Measurements from ENCODE around the gene RILPL2.
"Not testable (repeated sequence)": the region's sequence is repeated elsewhere in the genome, so short reads cannot be mapped to it uniquely, and the experiment has no call there.

The RILPL2 gene

GRCh38 chr12:123407269-123407668, 29.2 kb downstream of the RILPL2 start:
- H3K27ac ChIP-seq (ENCODE audit: low read depth, low read length); H3K9ac ChIP-seq (ENCODE audit: low read depth in 1 of 2, low read length in 2 of 2); H3K4me1 ChIP-seq (ENCODE audit: control insufficient read depth in 1 of 2, insufficient read depth in 2 of 2, low read length in 2 of 2); H3K27me3 ChIP-seq (ENCODE audit: control insufficient read depth in 1 of 2, insufficient read depth in 2 of 2, low read length in 2 of 2); H3K9me3 ChIP-seq (ENCODE audit: control insufficient read depth in 1 of 2, low read length in 2 of 2); H3K4me3 ChIP-seq (ENCODE audit: low read depth in 1 of 2, low read length in 2 of 2): not testable (repeated sequence)
- H3K36me3 ChIP-seq (ENCODE audit: control insufficient read depth in 1 of 2, insufficient read depth in 2 of 2, low read length in 2 of 2), result peaks cover 22 to 56% of the 10 kb centered on the region in 2 donors

GRCh38 chr12:123404581-123404980, 31.9 kb downstream of the RILPL2 start:
- no peaks in the 10 kb centered on the region for H3K27me3 ChIP-seq (ENCODE audit: control insufficient read depth in 1 of 2, insufficient read depth in 2 of 2, low read length in 2 of 2)
- no peak overlapping the region for H3K27ac ChIP-seq (ENCODE audit: low read depth, low read length)
- H3K4me3 ChIP-seq (ENCODE audit: low read depth in 1 of 2, low read length in 2 of 2), result no peak overlapping the region
- peaks cover 25 to 56% of the 10 kb centered on the region in 2 donors for H3K36me3 ChIP-seq (ENCODE audit: control insufficient read depth in 1 of 2, insufficient read depth in 2 of 2, low read length in 2 of 2)
- no peaks in the 10 kb centered on the region for H3K9me3 ChIP-seq (ENCODE audit: control insufficient read depth in 1 of 2, low read length in 2 of 2)
- no peak overlapping the region for H3K9ac ChIP-seq (ENCODE audit: low read depth in 1 of 2, low read length in 2 of 2)
- peaks cover 0 to 2% of the 10 kb centered on the region in 2 donors for H3K4me1 ChIP-seq (ENCODE audit: control insufficient read depth in 1 of 2, insufficient read depth in 2 of 2, low read length in 2 of 2)

GRCh38 chr12:123401753-123402683, 34.5 kb downstream of the RILPL2 start:
- H3K4me3 ChIP-seq (ENCODE audit: low read depth in 1 of 2, low read length in 2 of 2), result no peak overlapping the region
- H3K9ac ChIP-seq (ENCODE audit: low read depth in 1 of 2, low read length in 2 of 2), result no peak overlapping the region
- H3K36me3 ChIP-seq (ENCODE audit: control insufficient read depth in 1 of 2, insufficient read depth in 2 of 2, low read length in 2 of 2), result peaks cover 29 to 64% of the 10 kb centered on the region in 2 donors
- H3K4me1 ChIP-seq (ENCODE audit: control insufficient read depth in 1 of 2, insufficient read depth in 2 of 2, low read length in 2 of 2), result peaks cover 0 to 2% of the 10 kb centered on the region in 2 donors
- H3K9me3 ChIP-seq (ENCODE audit: control insufficient read depth in 1 of 2, low read length in 2 of 2), result no peaks in the 10 kb centered on the region
- H3K27me3 ChIP-seq (ENCODE audit: control insufficient read depth in 1 of 2, insufficient read depth in 2 of 2, low read length in 2 of 2), result no peaks in the 10 kb centered on the region
- no peak overlapping the region for H3K27ac ChIP-seq (ENCODE audit: low read depth, low read length)

- Histone ChIP-seq H3K4me1 (ENCODE audit: control insufficient read depth in 1 of 2, insufficient read depth in 2 of 2, low read length in 2 of 2) (peaks cover 0 to 2% of the 10 kb centered on the region in 2 donors), H3K9ac (ENCODE audit: low read depth in 1 of 2, low read length in 2 of 2) (no peak overlapping the region), H3K4me3 (ENCODE audit: low read depth in 1 of 2, low read length in 2 of 2) (no peak overlapping the region), H3K36me3 (ENCODE audit: control insufficient read depth in 1 of 2, insufficient read depth in 2 of 2, low read length in 2 of 2) (peaks cover 46 to 64% of the 10 kb centered on the region in 2 donors), H3K9me3 (ENCODE audit: control insufficient read depth in 1 of 2, low read length in 2 of 2) (no peaks in the 10 kb centered on the region), H3K27me3 (ENCODE audit: control insufficient read depth in 1 of 2, insufficient read depth in 2 of 2, low read length in 2 of 2) (no peaks in the 10 kb centered on the region), H3K27ac (ENCODE audit: low read depth, low read length) (no peak overlapping the region)
These were observed 37.2 kb downstream of the RILPL2 start for GRCh38 chr12:123399255-123399617.

- Histone ChIP-seq H3K4me3 (ENCODE audit: low read depth in 1 of 2, low read length in 2 of 2) (no peak overlapping the region), H3K36me3 (ENCODE audit: control insufficient read depth in 1 of 2, insufficient read depth in 2 of 2, low read length in 2 of 2) (peaks cover 40 to 60% of the 10 kb centered on the region in 2 donors), H3K9me3 (ENCODE audit: control insufficient read depth in 1 of 2, low read length in 2 of 2) (no peaks in the 10 kb centered on the region), H3K27me3 (ENCODE audit: control insufficient read depth in 1 of 2, insufficient read depth in 2 of 2, low read length in 2 of 2) (no peaks in the 10 kb centered on the region), H3K4me1 (ENCODE audit: control insufficient read depth in 1 of 2, insufficient read depth in 2 of 2, low read length in 2 of 2) (peaks cover 0 to 2% of the 10 kb centered on the region in 2 donors), H3K27ac (ENCODE audit: low read depth, low read length) (no peak overlapping the region), H3K9ac (ENCODE audit: low read depth in 1 of 2, low read length in 2 of 2) (no peak overlapping the region)
These were observed 37.8 kb downstream of the RILPL2 start for GRCh38 chr12:123398550-123399254.

GRCh38 chr12:123398177-123398549, 38.3 kb downstream of the RILPL2 start:
- peaks cover 0 to 2% of the 10 kb centered on the region in 2 donors for H3K4me1 ChIP-seq (ENCODE audit: control insufficient read depth in 1 of 2, insufficient read depth in 2 of 2, low read length in 2 of 2)

GRCh38 chr12:123397400-123397799, 39.1 kb downstream of the RILPL2 start:
- no peak overlapping the region for H3K27ac ChIP-seq (ENCODE audit: low read depth, low read length)
- H3K4me3 ChIP-seq (ENCODE audit: low read depth in 1 of 2, low read length in 2 of 2), result no peak overlapping the region
- H3K4me1 ChIP-seq (ENCODE audit: control insufficient read depth in 1 of 2, insufficient read depth in 2 of 2, low read length in 2 of 2), result peaks cover 0 to 2% of the 10 kb centered on the region in 2 donors
- no peak overlapping the region for H3K9ac ChIP-seq (ENCODE audit: low read depth in 1 of 2, low read length in 2 of 2)
- no peaks in the 10 kb centered on the region for H3K9me3 ChIP-seq (ENCODE audit: control insufficient read depth in 1 of 2, low read length in 2 of 2)
- H3K36me3 ChIP-seq (ENCODE audit: control insufficient read depth in 1 of 2, insufficient read depth in 2 of 2, low read length in 2 of 2), result peaks cover 29 to 58% of the 10 kb centered on the region in 2 donors
- no peaks in the 10 kb centered on the region for H3K27me3 ChIP-seq (ENCODE audit: control insufficient read depth in 1 of 2, insufficient read depth in 2 of 2, low read length in 2 of 2)

More at GRCh38 chr12:123398177-123398549, 38.3 kb downstream of the RILPL2 start:
- no peaks in the 10 kb centered on the region for H3K27me3 ChIP-seq (ENCODE audit: control insufficient read depth in 1 of 2, insufficient read depth in 2 of 2, low read length in 2 of 2)
- H3K9ac ChIP-seq (ENCODE audit: low read depth in 1 of 2, low read length in 2 of 2), result no peak overlapping the region
- no peak overlapping the region for H3K4me3 ChIP-seq (ENCODE audit: low read depth in 1 of 2, low read length in 2 of 2)
- H3K36me3 ChIP-seq (ENCODE audit: control insufficient read depth in 1 of 2, insufficient read depth in 2 of 2, low read length in 2 of 2), result peaks cover 35 to 60% of the 10 kb centered on the region in 2 donors
- H3K9me3 ChIP-seq (ENCODE audit: control insufficient read depth in 1 of 2, low read length in 2 of 2), result no peaks in the 10 kb centered on the region
- no peak overlapping the region for H3K27ac ChIP-seq (ENCODE audit: low read depth, low read length)

GRCh38 chr12:123396954-123397353, 39.5 kb downstream of the RILPL2 start:
- Histone ChIP-seq H3K27me3 (ENCODE audit: control insufficient read depth in 1 of 2, insufficient read depth in 2 of 2, low read length in 2 of 2) (no peaks in the 10 kb centered on the region), H3K9ac (ENCODE audit: low read depth in 1 of 2, low read length in 2 of 2) (no peak overlapping the region), H3K4me3 (ENCODE audit: low read depth in 1 of 2, low read length in 2 of 2) (no peak overlapping the region), H3K36me3 (ENCODE audit: control insufficient read depth in 1 of 2, insufficient read depth in 2 of 2, low read length in 2 of 2) (peaks cover 28 to 58% of the 10 kb centered on the region in 2 donors), H3K27ac (ENCODE audit: low read depth, low read length) (no peak overlapping the region), H3K9me3 (ENCODE audit: control insufficient read depth in 1 of 2, low read length in 2 of 2) (no peaks in the 10 kb centered on the region), H3K4me1 (ENCODE audit: control insufficient read depth in 1 of 2, insufficient read depth in 2 of 2, low read length in 2 of 2) (no peaks in the 10 kb centered on the region)

- Histone ChIP-seq H3K9me3 (ENCODE audit: control insufficient read depth in 1 of 2, low read length in 2 of 2) (no peaks in the 10 kb centered on the region), H3K4me3 (ENCODE audit: low read depth in 1 of 2, low read length in 2 of 2) (no peak overlapping the region), H3K36me3 (ENCODE audit: control insufficient read depth in 1 of 2, insufficient read depth in 2 of 2, low read length in 2 of 2) (peaks cover 32 to 60% of the 10 kb centered on the region in 2 donors), H3K4me1 (ENCODE audit: control insufficient read depth in 1 of 2, insufficient read depth in 2 of 2, low read length in 2 of 2) (no peaks in the 10 kb centered on the region), H3K9ac (ENCODE audit: low read depth in 1 of 2, low read length in 2 of 2) (no peak overlapping the region), H3K27me3 (ENCODE audit: control insufficient read depth in 1 of 2, insufficient read depth in 2 of 2, low read length in 2 of 2) (no peaks in the 10 kb centered on the region), H3K27ac (ENCODE audit: low read depth, low read length) (no peak overlapping the region)
These were observed 39.9 kb downstream of the RILPL2 start for GRCh38 chr12:123396543-123396942.

GRCh38 chr12:123395236-123395635, 41.2 kb downstream of the RILPL2 start:
- H3K9ac ChIP-seq (ENCODE audit: low read depth in 1 of 2, low read length in 2 of 2), result no peak overlapping the region
- H3K27ac ChIP-seq (ENCODE audit: low read depth, low read length), result no peak overlapping the region
- no peak overlapping the region for H3K4me3 ChIP-seq (ENCODE audit: low read depth in 1 of 2, low read length in 2 of 2)
- H3K4me1 ChIP-seq (ENCODE audit: control insufficient read depth in 1 of 2, insufficient read depth in 2 of 2, low read length in 2 of 2), result peaks cover 4% of the 10 kb centered on the region in 2 donors
- H3K9me3 ChIP-seq (ENCODE audit: control insufficient read depth in 1 of 2, low read length in 2 of 2), result no peaks in the 10 kb centered on the region
- H3K27me3 ChIP-seq (ENCODE audit: control insufficient read depth in 1 of 2, insufficient read depth in 2 of 2, low read length in 2 of 2), result no peaks in the 10 kb centered on the region
- peaks cover 34 to 68% of the 10 kb centered on the region in 2 donors for H3K36me3 ChIP-seq (ENCODE audit: control insufficient read depth in 1 of 2, insufficient read depth in 2 of 2, low read length in 2 of 2)
